Smooth muscle cell (in vitro differentiated cells): ENCODE measurements around the gene OBSCN. TPM values are rescaled to one million over a fixed set of nuclear protein-coding genes. Genes with fewer than 3 reads are reported as not detected.

Experiments
- DNase-seq: peaks from one replicate; lab custom pipeline; 2025; ENCODE audit not compliant: unreplicated experiment; lab: John Stamatoyannopoulos, UW
- H2AFZ ChIP-seq: fragments of 200-600 bp; sonication (generic); 2 replicates; pipeline ENCODE4 v1.6.0; 2016; ENCODE audit warnings: antibody characterized with exemption, low read depth, mild to moderate bottlenecking
- H3F3A ChIP-seq: fragments of 200-600 bp; sonication (generic); 2 replicates; pipeline ENCODE4 v1.6.0; 2017; ENCODE audit warnings: antibody characterized with exemption, low read depth
- H3K27ac ChIP-seq: fragments of 200-600 bp; sonication (generic); 2 replicates; pipeline ENCODE4 v1.5.1; 2016; ENCODE audit warnings: low read depth, mild to moderate bottlenecking
- H3K27me3 ChIP-seq: fragments of 200-600 bp; sonication (generic); 2 replicates; pipeline ENCODE4 v1.6.1; 2016; ENCODE audit warnings: low read depth, mild to moderate bottlenecking
- H3K36me3 ChIP-seq: fragments of 200-600 bp; sonication (generic); 2 replicates; pipeline ENCODE4 v1.5.1; 2016; ENCODE audit warnings: low read depth
- H3K4me1 ChIP-seq: fragments of 200-600 bp; sonication (generic); 2 replicates; pipeline ENCODE4 v1.5.1; 2016; ENCODE audit warnings: low read depth
- H3K4me2 ChIP-seq: fragments of 200-600 bp; sonication (generic); 2 replicates; pipeline ENCODE4 v1.6.0; 2016; ENCODE audit warnings: mild to moderate bottlenecking
- H3K4me3 ChIP-seq: fragments of 200-600 bp; sonication (generic); 2 replicates; pipeline ENCODE4 v1.5.1; 2016; ENCODE audit warnings: mild to moderate bottlenecking
- H3K79me2 ChIP-seq: fragments of 200-600 bp; sonication (generic); 2 replicates; pipeline ENCODE4 v1.6.0; 2016; ENCODE audit warnings: low read depth, mild to moderate bottlenecking
- H3K9ac ChIP-seq: fragments of 200-600 bp; sonication (generic); 2 replicates; pipeline ENCODE4 v1.6.0; 2016; ENCODE audit warnings: low read depth
- H3K9me3 ChIP-seq: fragments of 200-600 bp; sonication (generic); replicated peaks from 2 replicates; pipeline ENCODE4 v1.5.1; 2016; ENCODE audit warnings: low read depth
- H4K20me1 ChIP-seq: fragments of 200-600 bp; sonication (generic); 2 replicates; pipeline ENCODE4 v1.6.0; 2016; ENCODE audit warnings: low read depth
- WGBS: methylation state at CpG from one replicate; pipeline ENCODE4 v1.1.7; 2016; ENCODE audit warnings: low lambda C conversion rate; 5-methylcytosine and 5-hydroxymethylcytosine counted together
- polyA plus RNA-seq: library from polyadenylated mRNA; unstranded; fragments of >200 nt; fragmentation: Nextera tagmentation; extraction: Ambion mirVana; gene quantifications from 2 replicates; pipeline ENCODE4 v1.2.1, GENCODE V29; 2016
- total RNA-seq: library from RNA; depleted of rRNA; stranded (reverse); fragments of >200 nt; gene quantifications from 2 replicates; pipeline ENCODE4 v1.2.3, GENCODE V29; 2014
- TF ChIP-seq, protein P1 (sequence below): fragments of 200-600 bp; sonication (generic); IDR thresholded peaks from 2 replicates; pipeline ENCODE4 v1.5.1; 2017; ENCODE audit warnings: borderline replicate concordance, mild to moderate bottlenecking, antibody characterized with exemption; ENCODE audit not compliant: insufficient read depth, poor library complexity, severe bottlenecking

The OBSCN gene
- total and polyA plus RNA-seq, 2 experiments from 2014 or later: 3.8 to 10.6 TPM

DNA sequence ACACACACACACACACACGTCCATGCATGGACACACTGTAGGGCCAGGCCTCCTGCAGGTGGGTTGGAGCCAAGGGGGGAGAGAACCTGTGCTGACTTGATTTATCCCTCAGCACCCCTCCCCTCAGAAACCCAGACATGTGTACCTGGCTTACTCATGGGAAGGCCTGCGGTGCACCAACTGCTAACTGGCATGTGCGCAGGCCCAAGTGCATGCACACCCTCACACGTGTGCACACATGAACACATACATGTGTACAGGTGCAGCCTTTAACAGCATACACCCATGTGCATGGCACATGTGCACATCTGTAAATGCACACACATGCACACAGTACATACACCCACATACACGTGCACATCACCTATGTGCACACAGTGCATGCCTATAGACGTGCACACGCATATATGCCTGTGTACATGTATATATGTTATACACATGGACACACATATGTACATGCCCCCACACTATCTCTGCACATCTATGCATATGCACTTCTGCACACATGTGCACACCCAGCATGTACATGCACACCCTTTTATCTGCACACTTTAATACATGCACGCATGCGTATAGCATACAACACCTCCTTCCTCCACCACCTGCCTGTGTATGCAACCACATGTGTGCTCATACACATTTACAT lies 131.3 kb downstream of the OBSCN start:
- no peaks in the 10 kb centered on the region for H3K9me3 ChIP-seq

GRCh38 chr1:228339766-228340685 lies 132.2 kb downstream of the OBSCN start:
- DNase-seq: no peak
- H2AFZ ChIP-seq: no peak overlapping the region
- H3K4me1 ChIP-seq: no peaks in the 10 kb centered on the region
- H3K36me3 ChIP-seq: no peaks in the 10 kb centered on the region
- no peak overlapping the region for H3K4me3 ChIP-seq
- no peaks in the 10 kb centered on the region for H3K79me2 ChIP-seq
- no peaks in the 10 kb centered on the region for H3K27me3 ChIP-seq
- H3K9ac ChIP-seq: no peak overlapping the region
- no peak overlapping the region for H3K4me2 ChIP-seq
- no peaks in the 10 kb centered on the region for H4K20me1 ChIP-seq
- no peaks in the 10 kb centered on the region for H3F3A ChIP-seq
- TF ChIP-seq, protein P1, sequence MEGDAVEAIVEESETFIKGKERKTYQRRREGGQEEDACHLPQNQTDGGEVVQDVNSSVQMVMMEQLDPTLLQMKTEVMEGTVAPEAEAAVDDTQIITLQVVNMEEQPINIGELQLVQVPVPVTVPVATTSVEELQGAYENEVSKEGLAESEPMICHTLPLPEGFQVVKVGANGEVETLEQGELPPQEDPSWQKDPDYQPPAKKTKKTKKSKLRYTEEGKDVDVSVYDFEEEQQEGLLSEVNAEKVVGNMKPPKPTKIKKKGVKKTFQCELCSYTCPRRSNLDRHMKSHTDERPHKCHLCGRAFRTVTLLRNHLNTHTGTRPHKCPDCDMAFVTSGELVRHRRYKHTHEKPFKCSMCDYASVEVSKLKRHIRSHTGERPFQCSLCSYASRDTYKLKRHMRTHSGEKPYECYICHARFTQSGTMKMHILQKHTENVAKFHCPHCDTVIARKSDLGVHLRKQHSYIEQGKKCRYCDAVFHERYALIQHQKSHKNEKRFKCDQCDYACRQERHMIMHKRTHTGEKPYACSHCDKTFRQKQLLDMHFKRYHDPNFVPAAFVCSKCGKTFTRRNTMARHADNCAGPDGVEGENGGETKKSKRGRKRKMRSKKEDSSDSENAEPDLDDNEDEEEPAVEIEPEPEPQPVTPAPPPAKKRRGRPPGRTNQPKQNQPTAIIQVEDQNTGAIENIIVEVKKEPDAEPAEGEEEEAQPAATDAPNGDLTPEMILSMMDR: no peak
- H3K9me3 ChIP-seq: no peaks in the 10 kb centered on the region
- 93% methylated on average over 24 of the region's 24 CpGs for WGBS
- H3K27ac ChIP-seq: no peak overlapping the region

More for the DNA sequence above, 131.3 kb downstream of the OBSCN start:
- no peak overlapping the region for H2AFZ ChIP-seq
- no peaks in the 10 kb centered on the region for H3F3A ChIP-seq
- TF ChIP-seq, protein P1: no peak
- no peaks in the 10 kb centered on the region for H3K79me2 ChIP-seq
- no peak for DNase-seq
- no peak overlapping the region for H3K4me2 ChIP-seq
- H3K27me3 ChIP-seq: no peaks in the 10 kb centered on the region
- no peak overlapping the region for H3K4me3 ChIP-seq
- H3K36me3 ChIP-seq: no peaks in the 10 kb centered on the region
- H3K27ac ChIP-seq: no peak overlapping the region
- H3K4me1 ChIP-seq: no peaks in the 10 kb centered on the region
- no peak overlapping the region for H3K9ac ChIP-seq
- no peaks in the 10 kb centered on the region for H4K20me1 ChIP-seq
- WGBS: 96% methylated on average over 9 of the region's 9 CpGs

GRCh38 chr1:228340686-228341449 lies 133.0 kb downstream of the OBSCN start:
- Histone ChIP-seq H3K36me3 (no peaks in the 10 kb centered on the region), H3K4me2 (no peak overlapping the region), H3K9ac (no peak overlapping the region), H3K27ac (no peak overlapping the region), H3K4me1 (no peaks in the 10 kb centered on the region), H3K9me3 (no peaks in the 10 kb centered on the region), H3K79me2 (no peaks in the 10 kb centered on the region), H3F3A (no peaks in the 10 kb centered on the region), H3K27me3 (no peaks in the 10 kb centered on the region), H3K4me3 (no peak overlapping the region), H2AFZ (no peak overlapping the region), H4K20me1 (no peaks in the 10 kb centered on the region)
- WGBS: 88% methylated on average over 31 of the region's 39 CpGs
- TF ChIP-seq, protein P1: peak; percentile 13
- no peak for DNase-seq
